HFF-Myc (cell line): ENCODE data around the gene PVALB.

Source experiments
- DNase-seq: peaks from one replicate; pipeline ENCODE4 v3.0.0-alpha.2; 2011; ENCODE audit warnings: low read depth; ENCODE audit errors: extremely low read depth
- H3K4me3 ChIP-seq: replicated peaks from 2 replicates; pipeline ENCODE4 v1.5.1; 2011; ENCODE audit warnings: low read depth, mild to moderate bottlenecking, control low read depth, low read length
- CTCF ChIP-seq: IDR thresholded peaks from 2 replicates; pipeline ENCODE4 v1.5.1; 2012; ENCODE audit warnings: mild to moderate bottlenecking, low read depth, low read length, control low read depth; ENCODE audit errors: missing control alignments

The PVALB gene

GRCh38 chr22:36753916-36754315 lies 62.9 kb downstream of the PVALB start:
- no peak overlapping the region for H3K4me3 ChIP-seq
- DNase-seq = no peak
- TF ChIP-seq CTCF = no peak

GRCh38 chr22:36753120-36753802 lies 63.6 kb downstream of the PVALB start:
- no peak for TF ChIP-seq CTCF
- DNase-seq = no peak
- H3K4me3 ChIP-seq = no peak overlapping the region
